UCSD-AML1 (cell line): Measurements from ENCODE around the gene TRPC6.

Experiments used
- DNase-seq: peaks from one replicate; lab custom pipeline; 2025; ENCODE audit not compliant: unreplicated experiment; lab: John Stamatoyannopoulos, UW

TRPC6 gene

DNA sequence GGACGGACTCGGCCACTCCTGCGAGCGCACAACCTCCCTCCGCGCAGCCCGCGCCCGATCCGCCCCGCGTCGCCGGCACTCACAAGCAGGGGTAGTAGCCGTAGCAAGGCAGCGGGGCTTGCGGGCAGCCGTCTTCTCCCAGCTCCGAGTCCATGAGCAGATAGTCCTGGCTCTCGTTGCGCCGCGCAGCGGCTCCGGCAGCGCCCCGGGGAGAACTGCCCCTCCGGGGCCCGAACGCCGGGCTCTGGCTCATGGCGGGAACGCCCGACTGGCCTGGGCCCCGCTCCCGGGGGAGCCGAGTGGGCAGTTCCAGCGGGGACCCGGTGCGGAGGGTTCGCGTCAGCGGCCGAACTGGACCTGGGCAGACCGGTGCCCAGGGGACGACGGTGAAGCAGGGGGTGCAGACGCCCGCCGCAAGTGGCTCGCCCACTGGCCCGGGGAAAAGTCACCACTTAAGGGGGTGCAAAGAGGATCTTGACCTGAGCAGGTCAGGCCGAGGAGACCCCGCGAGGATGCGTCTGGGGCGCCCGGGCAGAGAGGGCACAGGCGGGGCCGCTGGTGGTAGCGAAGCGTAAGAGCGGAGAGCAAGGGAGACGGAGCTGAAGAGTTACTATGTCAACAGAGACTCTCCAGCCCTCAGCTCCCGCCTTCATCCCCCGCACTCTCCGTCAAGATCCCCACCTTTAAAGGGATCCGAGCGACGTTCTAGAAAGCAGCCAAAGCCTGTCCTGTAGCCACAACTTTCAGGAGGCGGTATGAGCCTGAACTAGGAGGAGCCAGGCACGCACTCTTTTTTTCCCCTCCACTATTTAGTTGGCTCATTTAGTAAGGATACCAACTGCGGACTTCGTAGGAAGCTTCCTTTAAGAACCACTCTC is at the start of gene TRPC6:
TSS of gene TRPC6 (minus strand) at position 757 of the 878 bp plus-strand sequence. CDS start at position 253, 504 bp downstream.
- no peak for DNase-seq

DNA sequence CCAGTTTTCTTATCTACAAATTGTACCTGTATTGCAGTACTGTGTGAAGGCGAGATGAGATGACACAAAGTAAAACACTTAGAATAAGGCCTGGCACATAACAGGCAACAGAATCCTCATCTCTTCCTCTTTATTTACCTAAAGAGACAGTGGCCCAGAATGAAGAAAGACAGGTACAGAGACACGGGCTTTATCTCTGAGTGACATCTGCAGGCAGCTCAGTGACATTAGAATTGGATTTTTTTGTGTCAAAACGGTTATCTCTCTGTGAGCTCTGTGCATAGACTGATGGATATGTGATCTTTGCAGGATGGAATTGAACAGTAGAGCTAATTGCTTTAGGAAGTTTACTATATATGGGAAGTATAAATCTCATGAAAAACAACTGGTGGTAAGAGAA is 36.2 kb upstream of the TRPC6 start:
- no peak for DNase-seq

DNA sequence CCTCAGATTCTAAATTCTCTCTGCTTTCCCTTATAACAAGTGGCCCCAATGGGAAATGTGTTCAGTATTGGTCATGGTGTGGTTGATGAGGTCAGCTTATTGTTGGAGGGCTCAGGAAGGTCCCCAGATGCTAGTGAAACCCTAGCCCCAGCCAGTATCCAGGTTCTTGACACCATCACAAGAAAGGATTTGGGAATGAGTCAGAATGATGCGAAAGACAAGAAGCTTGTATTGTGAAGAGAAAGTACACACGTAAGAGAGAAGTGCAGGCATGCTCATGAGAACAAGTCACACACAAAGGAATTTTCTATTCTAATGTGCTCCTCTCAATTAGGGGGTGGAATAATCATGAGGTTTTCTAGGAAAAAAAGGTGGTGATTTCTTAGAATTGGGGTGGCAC is 34.9 kb upstream of the TRPC6 start:
- no peak for DNase-seq

DNA sequence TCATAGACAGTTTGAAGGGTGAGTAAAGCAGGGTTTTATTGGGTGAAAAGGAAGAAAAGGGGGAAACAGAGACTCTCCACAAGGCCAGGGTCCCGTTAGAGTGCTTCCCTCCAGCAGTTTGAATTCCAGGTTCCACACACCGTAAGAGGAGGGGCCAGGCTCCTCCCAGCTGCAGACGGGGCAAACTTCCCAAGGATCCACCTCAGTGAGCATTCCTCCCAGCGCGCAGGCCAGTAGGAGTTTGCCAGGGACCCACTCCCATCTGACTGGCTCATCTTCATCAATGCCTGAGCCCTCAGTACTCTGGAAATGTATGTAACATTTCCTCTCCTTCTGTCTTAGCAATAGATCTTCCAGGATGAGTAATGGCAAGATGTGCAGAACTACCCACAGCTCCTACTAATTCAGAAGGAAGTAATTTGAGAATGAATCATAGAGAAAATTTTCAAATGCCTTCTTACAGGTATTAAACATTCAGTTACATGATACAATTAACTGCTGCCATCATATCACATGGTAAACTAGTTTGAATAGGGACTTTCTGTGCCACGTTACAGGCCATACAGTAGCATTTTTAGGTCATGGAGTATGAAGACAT is 34.0 kb upstream of the TRPC6 start:
- DNase-seq: no peak

DNA sequence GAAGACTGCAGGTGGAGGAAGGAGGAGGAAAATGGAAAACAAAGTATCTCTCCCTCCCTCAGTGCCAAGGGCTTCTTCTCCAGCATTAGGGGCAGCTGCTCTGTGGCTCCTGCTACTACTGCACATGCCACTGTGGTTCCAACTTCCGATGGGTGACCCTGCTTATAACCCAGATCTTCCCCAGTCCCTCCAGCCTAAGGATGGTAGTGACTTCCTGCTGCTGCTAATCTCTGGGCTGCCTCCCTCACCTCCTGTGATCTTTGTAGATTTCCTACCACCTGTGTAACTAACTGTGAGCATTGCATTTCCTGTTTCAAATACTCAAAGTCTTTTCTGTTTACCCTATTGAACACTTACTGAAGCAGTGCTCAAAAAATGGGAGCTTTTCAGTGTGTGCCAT is 28.7 kb upstream of the TRPC6 start:
- DNase-seq: no peak

DNA sequence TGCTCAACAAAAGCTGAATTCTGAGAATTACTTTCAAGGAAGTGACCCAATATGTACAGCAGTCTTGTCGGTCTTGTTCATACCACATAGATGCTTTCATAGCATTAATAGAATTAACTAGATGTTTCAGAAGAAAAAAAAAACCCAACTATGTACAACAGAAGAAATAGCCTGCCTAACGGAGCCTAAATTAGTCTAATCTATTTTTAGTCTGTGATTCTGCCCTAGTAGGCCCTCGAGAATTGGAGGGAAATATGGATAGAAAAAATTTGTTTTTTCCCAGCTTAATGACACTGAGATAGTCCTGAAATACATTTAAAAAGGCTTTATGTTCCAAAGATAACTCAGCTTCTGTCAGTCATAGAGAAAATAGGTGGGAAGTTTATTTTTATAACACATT is 17.1 kb upstream of the TRPC6 start:
- DNase-seq: no peak

DNA sequence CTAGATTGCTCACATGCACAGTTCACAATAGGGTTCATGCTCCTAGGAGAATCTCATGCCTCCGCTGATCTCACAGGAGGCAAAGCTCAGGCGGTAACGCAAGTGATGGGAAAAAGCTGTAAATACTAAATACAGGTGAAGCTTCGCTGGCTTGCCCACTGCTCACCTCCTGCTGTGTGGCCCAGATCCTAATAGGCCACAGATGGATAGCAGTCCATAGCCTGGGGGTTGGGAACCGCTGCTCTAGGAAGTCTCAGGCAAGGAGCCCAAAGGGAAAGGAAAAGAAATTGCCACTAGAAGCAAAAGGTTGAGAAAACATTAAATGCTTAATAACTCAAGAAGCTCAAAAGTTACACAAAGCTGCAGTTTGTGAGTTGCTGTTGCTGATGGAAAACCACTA is 3.2 kb upstream of the TRPC6 start:
- no peak for DNase-seq

DNA sequence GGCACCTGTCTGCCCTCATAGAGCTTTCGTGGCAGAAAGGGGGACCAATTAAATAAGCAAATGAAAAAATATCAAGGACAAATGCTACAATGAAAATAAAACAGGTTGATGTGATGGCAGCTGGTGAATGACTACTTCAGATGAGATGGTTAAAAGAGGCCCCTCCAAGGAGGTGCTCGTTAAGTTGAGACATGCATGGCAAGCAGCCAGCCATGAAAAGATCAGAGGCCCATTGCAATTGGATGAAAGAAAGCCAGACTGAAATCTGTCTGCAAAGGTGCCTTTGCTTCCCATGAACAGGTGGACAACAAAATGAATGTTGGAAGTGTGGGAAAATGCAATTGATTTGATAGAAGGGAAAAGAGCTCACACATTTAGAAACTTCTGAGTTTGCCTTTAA is 848 bp upstream of the TRPC6 start:
- no peak for DNase-seq

DNA sequence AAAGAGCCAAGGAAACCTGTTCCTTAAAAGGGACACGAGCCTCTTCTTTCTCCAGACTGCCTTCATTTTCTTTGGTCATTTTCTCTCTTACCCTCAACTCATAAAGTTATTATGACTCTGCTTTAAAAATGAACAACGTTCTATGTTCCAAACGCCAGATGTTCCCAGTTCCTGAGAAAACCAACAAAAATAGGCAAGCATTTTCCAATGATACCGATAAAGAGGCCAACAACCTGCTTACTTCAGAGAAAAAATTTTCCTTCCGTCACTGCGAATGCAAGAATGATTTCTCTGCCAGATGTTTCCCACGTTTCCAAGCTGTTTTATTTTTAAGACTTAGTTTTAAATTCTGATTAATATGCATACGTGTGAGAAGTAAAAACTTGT is 315 bp upstream of the TRPC6 start:
- DNase-seq: no peak

DNA sequence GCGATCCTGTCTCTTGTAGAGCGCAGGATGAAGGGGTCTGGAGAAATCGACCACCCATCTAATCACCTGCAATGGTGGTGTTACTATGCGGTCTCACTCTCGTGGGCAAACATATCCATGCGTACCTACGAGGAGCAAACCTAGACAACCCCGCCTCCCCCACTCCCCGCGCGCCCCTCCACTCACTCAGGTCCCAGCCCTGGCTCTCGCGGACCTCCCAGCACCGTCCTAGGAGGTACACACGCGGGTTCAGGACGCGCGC is 887 bp downstream of the TRPC6 start:
- no peak for DNase-seq

DNA sequence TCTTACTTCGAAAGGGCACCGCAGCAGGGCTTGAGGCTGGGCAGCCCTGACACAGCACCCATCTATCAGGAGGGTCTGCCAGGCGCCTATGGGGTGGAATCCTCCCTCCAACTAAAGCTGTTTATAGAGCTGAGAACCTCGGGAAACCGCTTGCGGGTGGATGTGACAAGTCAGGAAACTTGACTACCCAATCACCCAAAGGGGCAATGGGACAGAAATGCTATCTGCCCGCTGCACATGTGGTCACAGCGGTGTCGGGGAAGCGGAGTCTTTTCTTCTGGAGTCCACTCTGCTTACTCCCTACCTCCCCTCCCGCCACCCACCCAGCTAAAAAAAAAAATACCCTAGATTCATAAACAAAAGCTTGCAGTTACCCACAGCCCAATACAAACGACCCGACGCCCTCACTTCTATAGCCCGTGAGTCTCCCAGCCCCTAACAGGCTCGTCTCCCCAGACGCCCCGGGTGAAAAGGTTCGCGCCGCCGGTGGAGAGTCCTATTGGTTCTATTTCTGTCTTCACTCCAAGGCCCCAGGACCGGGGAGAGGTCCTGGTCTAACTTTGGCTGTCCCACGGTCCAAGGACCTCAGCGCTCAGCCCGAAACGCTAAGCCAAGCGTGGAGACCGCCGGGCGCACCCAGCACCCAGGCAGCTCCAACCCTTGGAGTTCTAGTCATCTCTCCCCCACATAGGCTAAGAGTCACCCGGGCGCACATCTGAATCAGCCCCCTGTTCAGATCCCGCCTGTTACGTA is 1.4 kb downstream of the TRPC6 start:
- no peak for DNase-seq

DNA sequence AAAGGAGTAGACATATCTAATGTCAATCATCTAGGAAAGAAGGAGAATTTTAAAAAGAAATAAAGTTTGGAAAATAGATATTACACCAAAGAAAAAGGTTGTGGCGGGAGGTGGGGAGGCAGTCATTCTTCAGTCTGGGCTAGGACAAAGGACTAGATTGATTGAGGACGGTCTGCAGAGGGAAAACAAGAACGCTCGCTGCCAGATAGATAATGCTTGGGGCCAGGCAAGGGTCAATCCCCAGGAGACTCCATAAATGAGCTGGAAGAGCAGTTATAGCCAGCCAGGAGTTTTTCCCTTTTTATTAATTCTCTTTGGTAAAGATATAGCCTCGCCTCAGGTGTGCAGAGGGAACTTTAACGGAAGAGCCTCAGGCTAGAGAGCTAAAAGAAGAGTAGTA is 6.3 kb downstream of the TRPC6 start:
- DNase-seq: no peak

DNA sequence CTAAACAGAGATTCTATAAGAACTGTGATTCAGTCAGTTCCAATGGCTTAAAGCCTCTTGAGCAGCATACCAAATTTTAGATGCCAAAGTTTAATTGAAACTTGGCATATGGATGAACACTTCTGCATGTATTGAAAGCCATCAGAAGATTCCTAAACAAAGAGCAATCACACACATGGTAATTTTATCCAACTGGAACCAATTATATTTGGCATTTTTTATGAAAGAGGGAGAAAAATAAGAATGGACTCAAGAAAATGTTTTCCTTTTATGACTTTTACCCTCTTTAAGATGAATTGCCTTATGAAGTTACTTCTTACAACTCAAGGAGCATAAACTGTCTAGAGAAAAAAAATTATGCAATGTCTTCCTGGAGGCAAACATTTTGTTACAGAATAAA is 7.4 kb downstream of the TRPC6 start:
- DNase-seq: no peak

DNA sequence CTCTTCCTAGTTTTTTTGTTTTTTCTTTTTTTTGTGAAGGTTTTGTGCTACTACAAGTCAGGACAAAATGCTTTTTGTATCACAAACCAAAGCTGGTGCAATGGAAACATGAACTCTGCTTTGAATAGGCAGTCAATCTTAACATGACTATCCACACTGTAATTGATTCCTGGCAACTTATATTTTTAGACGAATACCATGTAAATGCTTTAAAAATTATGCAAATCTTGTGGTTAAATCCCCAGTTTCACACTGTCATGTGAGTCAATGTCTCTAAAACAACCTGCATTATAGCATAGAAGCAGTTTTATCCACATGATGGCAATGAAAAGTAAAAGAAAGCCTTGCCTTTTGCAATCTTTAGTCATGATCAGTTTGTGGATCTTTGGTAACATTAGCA is 8.9 kb downstream of the TRPC6 start:
- no peak for DNase-seq

DNA sequence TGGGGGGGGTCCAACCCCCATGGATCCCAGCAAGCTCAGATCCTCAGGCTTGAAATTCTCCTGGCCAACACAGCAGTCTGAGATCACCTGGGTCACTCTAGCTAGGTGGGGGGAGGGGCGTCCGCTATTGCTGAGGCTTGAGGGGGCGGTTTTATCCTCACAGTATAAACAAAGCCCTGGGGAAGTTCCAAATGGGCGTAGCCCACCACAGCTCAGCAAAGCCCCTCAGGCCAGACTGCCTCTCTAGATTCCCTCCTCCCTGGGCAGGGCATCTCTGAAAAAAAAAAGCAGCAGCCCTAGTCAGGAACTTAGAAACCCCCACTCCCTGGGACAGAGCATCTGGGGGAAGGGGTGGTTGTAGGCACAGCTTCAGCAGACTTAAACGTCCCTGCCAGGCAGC is 16.7 kb downstream of the TRPC6 start:
- DNase-seq: no peak

DNA sequence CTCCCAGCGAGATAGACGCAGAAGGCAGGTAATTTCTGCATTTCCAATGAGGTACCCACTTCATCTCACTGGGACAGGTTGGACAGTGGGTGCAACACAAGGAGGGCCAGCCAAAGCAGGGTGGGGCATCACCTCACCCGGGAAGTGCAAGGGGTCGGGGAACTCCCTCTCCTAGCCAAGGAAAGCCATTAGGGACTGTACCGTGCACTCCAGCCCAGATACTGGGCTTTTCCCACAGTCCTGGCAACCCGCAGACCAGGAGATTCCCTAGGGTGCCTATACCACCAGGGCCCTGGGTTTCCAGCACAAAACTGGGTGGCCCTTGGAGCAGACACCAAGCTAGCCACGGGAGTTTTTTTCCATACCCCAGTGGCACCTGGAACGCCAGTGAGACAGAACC is 17.2 kb downstream of the TRPC6 start:
- DNase-seq: no peak

DNA sequence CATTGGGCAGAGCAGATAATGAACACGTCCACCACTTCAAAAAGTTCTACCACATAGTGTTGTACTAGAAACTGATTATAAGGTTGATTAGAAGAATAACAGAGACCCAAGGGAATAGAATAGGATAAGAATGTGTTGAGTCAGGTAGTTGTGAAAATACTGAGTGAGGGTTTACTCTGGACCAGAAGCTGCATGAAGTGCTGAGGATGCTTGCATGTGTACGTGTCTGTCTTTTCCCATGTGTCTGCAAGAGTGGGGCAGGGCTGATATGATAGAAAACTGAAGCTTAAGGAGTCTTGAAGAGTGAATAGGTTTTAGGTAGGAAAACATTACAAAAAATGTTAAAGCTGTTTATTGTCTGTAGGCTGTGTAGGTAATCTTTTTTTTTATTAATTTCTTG is 20.6 kb downstream of the TRPC6 start:
- DNase-seq: no peak

DNA sequence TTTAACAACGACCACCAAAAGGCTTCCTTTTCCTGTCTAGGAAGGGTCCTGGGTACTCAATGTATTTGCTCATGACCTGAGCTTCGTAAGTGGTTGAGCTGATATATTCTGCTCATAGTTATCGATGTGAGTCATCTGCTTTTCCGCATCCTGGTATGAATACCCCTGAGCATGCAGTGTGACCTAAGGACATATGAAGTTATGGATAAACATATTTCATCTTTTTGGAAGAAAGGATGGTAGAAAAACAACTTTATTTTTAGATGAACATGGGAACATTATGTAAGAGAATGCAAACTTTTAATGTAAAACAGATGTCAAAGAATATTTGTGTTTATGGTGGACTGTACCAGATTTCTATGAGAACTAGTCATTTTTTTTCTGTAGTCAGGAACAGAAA is 28.4 kb downstream of the TRPC6 start:
- DNase-seq: no peak

DNA sequence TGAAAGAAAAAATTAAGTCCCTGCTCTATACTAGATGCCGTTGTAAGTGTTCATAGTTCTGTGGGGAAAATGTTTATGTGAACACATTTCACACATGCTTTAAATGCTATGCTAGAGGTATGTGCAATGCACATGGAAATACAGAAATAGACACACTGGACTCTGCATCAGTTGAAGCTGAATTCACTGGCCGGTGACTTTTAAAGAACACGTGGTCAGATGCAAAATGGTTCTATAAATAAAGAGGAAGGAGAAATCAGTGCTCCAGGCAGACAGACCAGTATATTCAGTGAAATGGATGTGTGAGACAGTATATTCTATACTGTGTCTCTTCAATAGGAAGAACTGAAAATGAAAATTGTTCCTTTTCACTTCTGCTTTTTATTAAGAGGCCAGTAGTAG is 29.9 kb downstream of the TRPC6 start:
- no peak for DNase-seq

DNA sequence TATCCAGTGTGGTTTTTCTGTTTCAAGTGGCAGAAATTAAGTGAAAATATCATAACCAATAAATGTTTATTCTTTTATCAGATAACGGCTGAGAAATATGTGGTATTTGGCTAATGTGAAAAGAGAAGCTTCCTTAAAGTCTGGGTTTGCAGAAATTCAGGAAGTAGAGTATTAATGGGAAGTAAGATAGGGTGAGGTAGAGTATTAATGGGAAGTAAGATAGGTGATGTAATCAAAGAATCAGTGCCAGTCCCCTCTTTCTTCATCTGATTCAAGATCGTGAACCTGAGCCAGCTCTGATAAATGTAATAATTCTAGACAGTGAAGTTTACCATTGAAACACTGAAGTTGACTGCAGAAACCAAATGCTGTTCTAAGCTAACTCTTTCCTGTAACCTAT is 30.9 kb downstream of the TRPC6 start:
- no peak for DNase-seq

DNA sequence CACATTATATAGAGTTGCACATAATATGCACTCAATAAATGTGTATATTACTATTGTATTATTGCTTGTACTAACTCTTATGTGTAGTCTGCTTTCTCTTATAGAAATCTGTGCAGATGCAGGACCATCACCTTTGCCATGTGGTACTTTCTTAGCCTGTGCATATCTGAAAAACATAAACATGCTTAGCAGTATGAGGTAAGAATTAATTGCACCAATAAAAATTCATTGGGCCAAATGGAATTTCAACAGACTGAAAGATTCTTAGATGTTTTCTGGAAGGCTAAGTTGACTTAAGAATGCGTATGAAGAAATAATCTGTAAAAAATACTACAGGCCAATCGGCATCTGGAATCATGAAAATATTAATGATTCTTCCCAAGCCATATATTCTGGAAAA is 55.3 kb downstream of the TRPC6 start:
- no peak for DNase-seq

DNA sequence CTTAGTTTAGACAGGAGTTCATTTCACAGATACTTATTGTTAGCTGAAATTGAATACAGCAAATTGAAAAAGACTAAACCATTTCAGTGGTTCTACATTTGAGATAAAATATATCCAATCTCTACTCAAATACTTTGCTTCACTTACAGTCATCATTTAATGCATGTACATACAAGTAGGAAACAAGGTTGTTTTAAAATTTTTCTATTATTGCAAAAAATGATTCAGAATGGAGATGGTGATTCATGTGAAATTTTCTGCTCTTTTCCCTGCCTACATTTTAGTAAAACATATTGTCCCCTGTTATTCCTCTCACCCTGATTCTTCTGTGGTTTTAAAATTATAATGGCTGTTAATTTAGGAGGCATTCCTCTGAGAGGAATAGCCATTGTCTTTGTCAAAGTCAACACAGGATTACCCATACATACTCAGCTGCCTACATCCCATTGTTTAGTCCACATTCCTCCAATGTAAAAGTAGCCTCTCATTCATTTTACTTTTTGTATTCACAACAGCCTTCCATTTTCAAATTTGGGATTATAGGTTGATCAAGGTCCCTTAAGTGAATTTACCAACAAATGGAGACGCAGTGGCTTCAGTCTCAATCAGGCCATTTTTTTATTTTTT is 60.1 kb downstream of the TRPC6 start:
- DNase-seq: no peak
